ENCODE data around the gene DAB1.

GRCh38 chr1:57468641-57469523 lies 45.0 kb upstream of the DAB1 start:
- TF ChIP-seq CTCF (tag by site-specific recombination; IDR thresholded peaks at IDR 0.05) (no peak), ZNF785 (tag by site-specific recombination; IDR thresholded peaks at IDR 0.05) (no peak), ZNF121 (tag by site-specific recombination; IDR thresholded peaks at IDR 0.05) (no peak), ZNF623 (tag by site-specific recombination; IDR thresholded peaks at IDR 0.05) (no peak), ZNF791 (tag by site-specific recombination; IDR thresholded peaks at IDR 0.05) (no peak), FEZF1 (tag by site-specific recombination; IDR thresholded peaks at IDR 0.05) (no peak), ZSCAN30 (tag by site-specific recombination; IDR thresholded peaks at IDR 0.05) (no peak), ZBTB10 (tag by site-specific recombination; IDR thresholded peaks at IDR 0.05) (no peak), GLI4 (tag by site-specific recombination; IDR thresholded peaks at IDR 0.05) (no peak), ZNF24 (tag by site-specific recombination; IDR thresholded peaks at IDR 0.05) (no peak), ZNF239 (tag by site-specific recombination; IDR thresholded peaks at IDR 0.05) (no peak), ZNF521 (tag by site-specific recombination; IDR thresholded peaks at IDR 0.05) (no peak), INSM2 (tag by site-specific recombination; IDR thresholded peaks at IDR 0.05) (no peak)
